GM12801 (cell line): Measurements from ENCODE around the gene NFE2L3.

Experiments used
- CTCF ChIP-seq: IDR thresholded peaks from one replicate; pipeline ENCODE4 v1.5.1; 2011; ENCODE audit warnings: control low read depth; ENCODE audit not compliant: insufficient read length; ENCODE audit errors: extremely low read depth

The NFE2L3 gene

GRCh38 chr7:26185131-26185843 is 33.3 kb downstream of the NFE2L3 start:
- no peak for TF ChIP-seq CTCF

DNA sequence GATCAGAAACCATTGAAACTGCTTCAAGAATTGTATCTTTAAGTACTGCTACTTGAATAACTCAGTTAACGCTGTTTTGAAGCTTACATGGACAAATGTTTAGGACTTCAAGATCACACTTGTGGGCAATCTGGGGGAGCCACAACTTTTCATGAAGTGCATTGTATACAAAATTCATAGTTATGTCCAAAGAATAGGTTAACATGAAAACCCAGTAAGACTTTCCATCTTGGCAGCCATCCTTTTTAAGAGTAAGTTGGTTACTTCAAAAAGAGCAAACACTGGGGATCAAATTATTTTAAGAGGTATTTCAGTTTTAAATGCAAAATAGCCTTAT is 33.8 kb downstream of the NFE2L3 start:
- no peak for TF ChIP-seq CTCF

DNA sequence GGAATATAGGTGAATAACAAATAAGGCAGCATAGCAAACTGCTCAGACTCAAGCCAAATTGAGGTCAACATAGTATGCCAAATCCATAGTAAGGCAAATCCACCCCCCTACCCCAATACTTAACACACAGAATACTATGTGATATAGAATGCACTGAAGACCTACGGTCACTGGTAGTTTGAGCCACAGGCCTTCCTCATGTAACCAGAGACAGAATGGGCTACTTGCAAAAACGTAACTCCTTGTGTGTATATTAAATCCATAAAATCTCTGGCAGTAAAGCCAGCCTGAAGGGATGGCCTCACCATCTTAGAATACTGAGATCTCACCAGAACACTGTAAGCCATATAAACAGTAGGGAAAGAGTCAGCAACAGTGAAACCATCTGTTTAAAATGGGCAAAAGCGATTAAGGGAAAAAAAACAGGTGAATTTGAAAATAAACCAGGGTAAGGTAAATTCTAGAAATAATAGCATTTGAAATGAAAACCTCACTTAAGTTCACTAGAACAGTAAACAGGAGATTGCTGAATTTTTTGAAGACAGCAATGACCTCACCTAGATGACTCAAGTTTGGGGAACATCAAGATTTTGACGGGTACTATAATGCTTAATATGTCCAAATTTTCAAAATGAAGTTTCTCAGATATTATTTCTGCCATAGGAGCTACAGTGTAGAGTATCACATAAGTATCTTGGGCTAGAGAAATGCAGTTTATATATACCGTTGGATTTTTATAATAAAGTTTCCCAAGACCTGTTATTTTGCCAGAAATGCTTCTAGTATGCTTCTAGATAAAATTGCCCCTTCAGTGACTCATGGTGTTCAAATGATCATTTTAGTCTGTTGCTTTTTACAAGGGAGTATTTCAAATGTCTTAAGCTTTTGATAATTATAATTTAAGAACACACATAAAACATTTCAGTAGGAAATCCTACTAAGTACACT is 34.6 kb downstream of the NFE2L3 start:
- TF ChIP-seq CTCF = no peak

- no peak for TF ChIP-seq CTCF
Observed at GRCh38 chr7:26187380-26188205, 35.6 kb downstream of the NFE2L3 start.

DNA sequence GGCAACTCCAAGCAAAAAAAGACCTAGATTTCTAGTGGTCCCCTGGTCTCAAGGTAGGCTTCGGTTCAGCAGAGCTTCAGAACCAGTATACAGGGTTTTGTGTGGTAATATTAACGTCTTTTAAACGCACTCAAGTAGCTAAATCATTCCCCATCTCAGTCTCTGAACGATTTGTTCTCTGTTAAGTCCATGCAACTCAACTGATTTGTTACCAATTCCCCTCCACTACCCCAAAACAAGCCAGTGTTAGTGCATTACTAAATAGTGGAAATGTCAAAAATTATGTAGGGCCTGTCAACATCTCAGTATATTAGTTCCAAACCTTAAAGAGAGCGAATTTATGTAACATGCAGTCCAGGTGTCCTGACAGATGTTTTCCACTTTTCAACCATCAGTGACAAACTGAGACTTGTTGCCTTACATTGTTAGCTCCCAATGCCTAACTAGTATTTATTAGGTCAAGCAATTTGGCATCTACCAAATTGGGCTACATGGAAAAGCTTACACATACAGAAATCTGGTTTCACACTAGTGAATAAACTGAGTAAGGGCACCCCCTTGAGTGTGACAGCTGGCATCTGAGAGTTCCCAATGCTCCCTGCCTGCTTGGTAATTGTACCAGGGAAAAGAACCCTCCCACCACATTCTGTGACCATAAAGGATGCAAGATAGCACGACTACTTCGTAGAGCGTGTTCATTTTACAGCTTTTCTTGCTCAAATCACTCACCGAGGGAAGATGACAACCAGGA is 36.4 kb downstream of the NFE2L3 start:
- no peak for TF ChIP-seq CTCF

DNA sequence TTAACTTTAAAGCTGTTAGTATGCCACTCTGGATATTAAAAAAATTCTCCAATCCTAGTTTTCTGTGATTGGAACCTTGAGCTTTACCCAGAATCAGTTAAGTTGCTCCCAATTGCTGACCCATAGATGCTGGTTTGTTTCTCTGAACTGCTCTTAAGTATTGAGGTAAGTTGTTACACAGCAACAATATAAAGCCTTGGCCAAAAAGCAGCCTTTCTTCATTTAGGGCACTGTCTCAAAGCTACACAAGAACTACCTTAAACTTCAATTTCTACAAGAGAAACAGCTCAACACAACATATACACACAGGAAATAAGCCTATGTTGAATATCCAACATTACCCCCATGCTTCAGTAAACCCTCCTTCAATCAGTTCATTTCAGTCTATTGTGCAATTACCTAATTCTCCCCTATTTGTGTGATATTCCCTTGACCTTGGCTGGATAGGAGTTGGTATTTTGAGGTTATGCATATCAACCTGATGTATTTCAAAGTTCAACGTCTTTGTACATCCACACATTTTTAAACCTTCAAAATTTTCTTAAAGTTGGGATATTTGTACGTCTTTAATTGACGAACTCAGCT is 37.1 kb downstream of the NFE2L3 start:
- TF ChIP-seq CTCF = no peak
